H1 (cell line): Measurements from ENCODE around the gene CDKL1. TPM values are rescaled to one million over a fixed set of nuclear protein-coding genes. Genes with fewer than 3 reads are reported as not detected.

Experiments used
- ATF2 ChIP-seq: IDR thresholded peaks from 2 replicates; pipeline ENCODE4 v1.6.1; 2012; ENCODE audit warnings: low read length, inconsistent platforms
- BRCA1 ChIP-seq: IDR thresholded peaks from 2 replicates; pipeline ENCODE4 v1.6.1; 2012; ENCODE audit warnings: low read depth, low read length, improper control_type of control experiment
- CHD2 ChIP-seq: IDR thresholded peaks from 2 replicates; pipeline ENCODE4 v1.6.1; 2012; ENCODE audit warnings: low read length, improper control_type of control experiment
- CTBP2 ChIP-seq: IDR thresholded peaks from 2 replicates; pipeline ENCODE4 v1.7.0; 2011; ENCODE audit warnings: borderline replicate concordance, mild to moderate bottlenecking, moderate library complexity, mixed read lengths, low read length; ENCODE audit not compliant: insufficient read depth, insufficient read length
- GTF2F1 ChIP-seq: IDR thresholded peaks from 2 replicates; pipeline ENCODE4 v1.6.1; 2012; ENCODE audit warnings: low read depth, low read length, improper control_type of control experiment, borderline replicate concordance
- JUN ChIP-seq: IDR thresholded peaks from 2 replicates; pipeline ENCODE4 v1.6.1; 2011; ENCODE audit warnings: low read depth, mild to moderate bottlenecking, improper control_type of control experiment, low read length
- KDM4A ChIP-seq: IDR thresholded peaks from one replicate; pipeline ENCODE4 v1.7.1; 2012; ENCODE audit warnings: low read depth, mild to moderate bottlenecking, moderate library complexity, low read length, inconsistent platforms; ENCODE audit not compliant: severe bottlenecking
- RAD21 ChIP-seq, 2 experiments: IDR thresholded peaks in 1 of 2; conservative IDR thresholded peaks in 1 of 2; 2 replicates each; pipeline ENCODE4 v1.6.1; 2011; ENCODE audit warnings: low read depth in 2 of 2, low read length in 2 of 2, improper control_type of control experiment in 1 of 2, inconsistent platforms in 1 of 2, mild to moderate bottlenecking in 1 of 2, moderate library complexity in 1 of 2
- RBBP5 ChIP-seq: IDR thresholded peaks from 2 replicates; pipeline ENCODE4 v1.7.1; 2012; ENCODE audit warnings: low read depth, mild to moderate bottlenecking, inconsistent platforms, low read length, moderate library complexity, borderline replicate concordance
- RXRA ChIP-seq: IDR thresholded peaks from 2 replicates; pipeline ENCODE4 v1.6.1; 2011; ENCODE audit warnings: low read depth, mild to moderate bottlenecking, low read length, moderate library complexity; ENCODE audit not compliant: insufficient read depth
- SIRT6 ChIP-seq: IDR thresholded peaks from one replicate; pipeline ENCODE4 v1.7.1; 2012; ENCODE audit warnings: low read length, inconsistent platforms
- SRF ChIP-seq: IDR thresholded peaks from 2 replicates; pipeline ENCODE4 v1.6.1; 2011; ENCODE audit warnings: mild to moderate bottlenecking, low read depth, low read length, moderate library complexity
- TAF1 ChIP-seq: IDR thresholded peaks from 2 replicates; pipeline ENCODE4 v1.6.1; 2011; ENCODE audit warnings: mild to moderate bottlenecking, low read depth, low read length
- polyA plus RNA-seq, 7 experiments: library from polyadenylated mRNA; depleted of rRNA in 3 of 7; stranded (reverse) in 5 of 7; unstranded in 2 of 7; fragments of >200 nt in 5 of 7; fragments of 200-250 nt in 2 of 7; gene quantifications; 1 replicate in 5 of 7; 2 replicates in 1 of 7; 4 replicates in 1 of 7; pipeline versions ENCODE4 v1.2.1 to v1.2.3, GENCODE V29; 2011 to 2013; ENCODE audit warnings: missing spikeins in 2 of 7, mixed read lengths in 2 of 7
- total RNA-seq: library from RNA; stranded (reverse); fragmentation: NEBNext Ultra II Directional; extraction: Animal tissue kit (Norgen Biotek cat#: 25700); gene quantifications from 2 replicates; pipeline ENCODE4 v1.2.1, GENCODE V29; 2021

CDKL1 gene
- total and polyA plus RNA-seq, 2 of the 8 experiments (the other 6 are each of a cell fraction or from before 2014, with no cell fraction given): 1.2 to 2.2 TPM

GRCh38 chr14:50396631-50397389, at the start of gene CDKL1 (continued):
- TF ChIP-seq RXRA (no peak), RBBP5 (peak; percentile 56; the same call in 1 of the 2 replicates), ATF2 (no peak), SIRT6 (no peak), SRF (no peak), KDM4A (peak; percentile 87), TAF1 (peak; percentile 22; the same call in 1 of the 2 replicates), GTF2F1 (no peak), JUN (no peak), CTBP2 (no peak), BRCA1 (no peak), RAD21 (IDR thresholded peaks at IDR 0.05 in 1 of 2, conservative IDR thresholded peaks at IDR 0.05 in 1 of 2; ENCODE audit: low read depth in 2 of 2, low read length in 2 of 2) (no peak), CHD2 (no peak)
